Ramos (cell line): ENCODE data around the gene COMMD7.

ENCODE experiments used
- in situ Hi-C: fragments of 300-500 bp; cut with MboI; formaldehyde crosslinking; loops from one replicate; pipeline ENCODE4 v1.14.3; 2022; ENCODE audit warnings: low sequenced_read_pairs; ENCODE audit not compliant: unreplicated experiment

COMMD7 gene

GRCh38 chr20:32682508-32682987, 60.7 kb downstream of the COMMD7 start:
- in situ Hi-C loops: no loop called here

DNA sequence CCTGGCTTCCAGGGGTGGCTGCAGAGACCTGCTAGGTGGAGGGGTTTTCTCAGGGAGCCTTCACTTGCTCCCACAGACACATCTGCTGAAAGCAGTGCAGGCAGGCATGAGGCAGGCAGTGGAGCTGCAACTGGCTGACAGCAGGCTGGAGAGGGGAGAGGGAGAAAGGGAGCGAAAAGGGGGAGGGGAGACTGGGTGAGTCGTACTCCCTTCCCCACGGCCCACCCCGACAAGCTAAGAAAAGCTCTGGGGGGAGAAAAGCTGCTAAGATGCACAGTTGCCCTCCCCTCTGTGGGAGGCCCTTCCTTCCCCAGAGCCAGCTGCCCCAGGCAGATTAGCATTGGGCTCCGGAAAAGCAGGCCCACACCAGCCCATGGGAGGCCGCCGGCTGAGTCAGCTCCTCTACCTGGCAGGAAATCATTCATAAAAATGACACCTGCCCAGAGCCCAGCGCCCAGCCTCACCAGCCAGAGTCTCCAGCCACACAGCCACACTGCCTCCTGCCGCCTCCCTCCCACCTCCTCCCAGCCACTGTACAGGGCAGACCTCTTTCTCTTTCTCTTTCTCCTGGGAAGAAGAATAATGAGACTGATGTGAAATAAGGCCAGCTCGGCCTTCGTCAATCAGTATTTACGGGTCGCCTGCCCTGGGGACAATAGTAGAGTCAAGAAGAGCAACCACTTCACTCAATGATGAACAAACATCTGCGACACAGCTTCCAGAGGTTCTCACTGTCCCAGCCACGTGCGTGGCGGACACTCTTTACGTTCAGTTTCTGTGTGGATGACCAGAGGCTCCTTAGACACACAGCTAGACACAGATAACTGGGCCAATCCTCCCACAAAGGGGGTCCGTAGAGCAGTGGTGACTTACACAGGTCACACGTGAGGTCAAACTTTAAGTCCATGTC, 61.8 kb downstream of the COMMD7 start:
- in situ Hi-C loops: no loop called here

DNA sequence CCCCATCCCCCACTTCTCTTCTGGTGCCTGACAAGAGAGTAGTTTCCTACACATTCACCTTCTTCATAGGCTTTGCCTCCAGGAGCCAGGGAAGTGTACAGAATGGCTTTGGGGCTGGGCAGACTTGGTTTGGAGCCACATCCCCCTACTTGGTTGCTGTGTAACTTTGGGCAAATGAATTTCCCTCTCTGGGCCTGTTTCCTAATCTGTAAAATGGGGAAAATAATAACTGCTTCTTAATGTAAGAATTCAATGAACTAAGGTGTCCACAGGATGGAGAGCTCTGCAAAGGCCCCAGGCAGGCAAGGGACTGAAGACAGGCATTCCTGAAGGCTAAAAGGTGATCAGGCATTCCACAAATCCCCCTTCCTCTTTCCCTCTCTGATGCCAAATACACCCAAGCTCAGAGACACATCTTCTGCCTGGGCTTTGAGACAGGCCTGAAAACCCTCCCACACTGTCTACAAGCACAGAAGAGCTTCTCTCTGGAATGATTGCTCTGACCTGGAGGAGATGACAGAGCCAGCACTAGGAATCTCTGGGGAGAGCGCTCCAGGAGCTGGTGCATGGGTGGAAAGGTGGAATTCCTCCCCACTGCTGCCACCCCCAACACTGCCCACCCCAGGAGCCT, 62.6 kb downstream of the COMMD7 start:
- in situ Hi-C loops: no loop called here

DNA sequence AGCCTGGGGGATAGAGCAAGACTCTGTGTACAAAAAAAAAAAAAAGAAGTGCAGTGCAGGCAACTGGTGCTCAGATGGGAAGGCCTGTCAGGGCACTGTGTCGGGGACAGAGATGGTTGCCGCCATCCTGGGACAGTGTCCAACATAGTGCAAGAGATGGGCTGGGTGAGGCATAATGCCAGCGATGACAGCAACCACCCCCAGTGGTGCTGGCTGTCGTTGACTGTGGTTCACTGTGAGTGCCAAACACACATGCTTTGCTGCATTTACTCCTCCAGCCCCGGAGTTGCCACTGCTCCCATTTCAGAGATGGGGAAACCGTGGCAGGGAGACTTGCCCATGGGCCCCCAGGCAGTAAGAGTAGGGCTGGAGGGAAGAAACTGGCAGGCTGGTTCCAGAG, 64.3 kb downstream of the COMMD7 start:
- in situ Hi-C loops: loop anchor here (5.0 kb wide), 1 partner anchor 103 kb away; no protein-coding TSS in a partner anchor

- in situ Hi-C loops: loop anchor here (5.0 kb wide), 1 partner anchor 107 kb away; no protein-coding TSS in a partner anchor
These were observed 67.9 kb downstream of the COMMD7 start for GRCh38 chr20:32675223-32675975.

DNA sequence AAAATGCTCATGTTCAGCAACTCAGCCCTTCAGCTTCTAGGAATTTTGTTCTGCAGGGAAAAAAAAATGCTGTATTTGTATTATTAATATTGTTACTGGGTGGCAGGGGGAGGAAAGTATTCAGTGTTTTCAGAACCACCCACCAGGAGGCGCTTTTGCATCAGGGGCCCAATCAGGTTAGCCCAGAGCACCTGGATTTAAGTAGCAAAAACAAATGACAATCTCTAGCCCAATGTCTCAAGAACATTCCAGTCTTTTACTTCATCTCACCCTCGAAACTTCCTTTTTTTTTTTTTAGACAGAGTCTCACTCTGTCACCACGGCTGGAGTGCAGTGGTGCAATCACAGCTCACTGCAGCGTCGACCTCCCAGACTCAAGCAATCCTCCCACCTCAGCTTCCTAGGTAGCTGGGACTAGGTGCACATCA, 68.9 kb downstream of the COMMD7 start:
- in situ Hi-C loops: no loop called here

DNA sequence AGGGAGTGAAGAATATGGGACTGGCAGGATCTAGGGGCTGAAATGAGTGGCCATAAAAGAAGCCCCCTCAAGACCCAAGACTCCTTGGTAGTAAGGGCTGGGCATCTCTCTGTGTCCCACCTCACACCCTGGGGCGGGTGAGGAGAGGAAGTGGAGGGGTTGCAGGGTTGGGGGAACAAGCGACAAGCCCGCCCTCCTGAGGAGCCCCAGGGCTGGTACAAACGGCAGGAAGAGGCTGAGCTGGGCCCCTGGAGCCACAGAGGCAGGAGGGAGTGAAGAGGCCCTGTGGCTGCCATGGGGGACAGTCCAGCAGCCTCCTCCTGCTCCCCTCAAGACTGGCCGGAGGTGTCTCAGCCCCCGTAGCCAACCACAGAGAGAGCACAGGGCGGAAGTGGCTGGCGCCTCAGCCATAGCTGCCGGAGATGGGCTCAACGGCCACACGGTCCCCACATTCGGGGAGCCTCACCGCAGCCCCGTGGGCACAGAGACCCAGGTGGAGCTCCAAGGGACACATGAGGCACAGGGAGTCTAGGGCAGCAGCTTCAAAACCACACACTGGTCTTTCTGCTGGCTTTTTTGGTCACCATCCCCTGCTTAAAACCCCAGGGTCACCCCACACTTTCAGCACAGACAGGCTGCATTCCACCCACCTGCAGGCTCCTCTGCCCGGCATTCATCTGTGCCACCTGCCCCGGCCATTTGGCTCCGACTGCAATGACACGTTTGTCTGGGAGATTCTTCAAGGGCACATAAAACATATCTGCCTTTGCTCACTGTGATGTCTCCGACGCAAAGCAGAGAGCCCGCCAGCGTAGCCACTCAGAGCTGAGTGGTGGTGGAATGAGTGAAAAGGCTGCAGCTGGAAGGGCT, 70.0 kb downstream of the COMMD7 start:
- in situ Hi-C loops: no loop called here

GRCh38 chr20:32672394-32672981, 70.8 kb downstream of the COMMD7 start:
- in situ Hi-C loops: no loop called here

- in situ Hi-C loops: no loop called here
These were observed 72.4 kb downstream of the COMMD7 start for GRCh38 chr20:32670773-32671455.

- in situ Hi-C loops: no loop called here
These were observed 76.2 kb downstream of the COMMD7 start for GRCh38 chr20:32667027-32667426.

- in situ Hi-C loops: no loop called here
These were observed 78.5 kb downstream of the COMMD7 start for GRCh38 chr20:32664678-32665159.

GRCh38 chr20:32664012-32664677, 79.1 kb downstream of the COMMD7 start:
- in situ Hi-C loops: no loop called here

GRCh38 chr20:32663335-32664011, 79.8 kb downstream of the COMMD7 start:
- in situ Hi-C loops: no loop called here

DNA sequence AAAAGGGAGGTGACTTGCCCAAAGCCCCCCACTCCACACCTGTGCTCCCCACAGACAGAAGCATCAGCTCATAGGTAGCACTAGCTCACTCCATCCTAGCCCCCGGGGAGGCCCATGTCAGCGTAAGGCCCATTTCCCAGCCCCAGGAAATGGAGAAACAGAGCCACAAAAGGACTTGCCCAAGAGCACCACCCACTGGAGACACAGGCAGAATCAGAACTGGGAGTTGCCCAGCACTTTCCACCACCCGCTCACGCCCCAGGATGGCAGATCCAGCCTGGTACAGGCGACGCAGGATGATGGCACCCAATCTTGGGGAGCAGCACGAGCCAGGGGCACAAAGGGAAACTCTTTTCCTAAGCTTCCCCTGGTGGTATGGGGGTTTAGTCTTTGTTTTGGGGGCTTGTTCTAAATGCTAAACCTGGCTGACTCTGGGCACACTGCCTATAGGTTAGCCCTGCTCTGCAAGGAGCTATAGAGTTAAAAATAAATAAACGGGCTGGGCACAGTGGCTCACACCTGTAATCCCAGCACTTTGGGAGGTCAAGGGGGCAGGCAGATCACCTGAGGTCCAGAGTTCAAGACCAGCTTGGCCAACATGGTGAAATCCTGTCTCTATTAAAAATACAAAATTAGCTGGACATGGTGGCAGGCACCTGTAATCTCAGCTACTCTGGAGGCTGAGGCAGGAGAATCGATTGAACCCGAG, 81.3 kb downstream of the COMMD7 start:
- in situ Hi-C loops: no loop called here

DNA sequence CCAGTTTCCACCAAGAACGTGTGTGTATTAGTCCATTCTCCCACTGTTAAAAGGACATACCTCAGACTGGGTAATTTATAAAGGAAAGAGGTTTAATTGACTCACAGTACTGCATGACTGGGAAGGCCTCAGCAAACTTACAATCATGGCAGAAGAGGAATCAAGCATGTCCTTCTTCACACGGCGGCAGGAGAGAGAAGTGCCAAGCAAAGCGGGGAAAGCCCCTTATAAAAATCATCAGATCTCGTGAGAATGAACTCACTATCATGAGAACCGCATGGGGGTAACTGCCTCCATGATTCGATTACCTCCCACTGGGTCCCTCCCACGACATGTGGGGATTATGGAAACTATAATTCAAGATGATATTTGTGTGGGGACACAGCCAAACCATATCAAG, 82.6 kb downstream of the COMMD7 start:
- in situ Hi-C loops: no loop called here

DNA sequence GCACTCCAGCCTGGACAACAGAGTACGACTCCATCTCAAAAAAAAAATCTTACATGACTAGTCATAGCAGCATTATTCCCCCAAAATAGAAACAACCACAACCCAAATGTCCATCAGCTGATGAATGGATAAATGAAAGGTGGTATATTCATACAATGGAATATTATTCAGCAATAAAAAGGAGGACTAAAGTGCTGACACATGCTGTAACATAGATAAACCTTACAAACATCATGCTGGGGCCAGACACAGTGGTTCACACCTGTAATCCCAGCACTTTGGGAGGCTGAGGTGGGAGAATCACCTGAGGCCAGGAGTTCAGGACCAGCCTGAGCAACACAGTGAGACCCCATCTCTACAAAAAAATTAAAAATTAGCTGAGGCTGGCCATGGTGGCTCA, 86.4 kb downstream of the COMMD7 start:
- in situ Hi-C loops: no loop called here
